ENCODE data around the gene ITGA4.
A peak's percentile ranks its signal among the peaks of the same experiment; 100 is the strongest.

ITGA4 gene
- total RNA-seq = 48.4 to 1,505 (median 526) reads per million in 9 experiments

DNA sequence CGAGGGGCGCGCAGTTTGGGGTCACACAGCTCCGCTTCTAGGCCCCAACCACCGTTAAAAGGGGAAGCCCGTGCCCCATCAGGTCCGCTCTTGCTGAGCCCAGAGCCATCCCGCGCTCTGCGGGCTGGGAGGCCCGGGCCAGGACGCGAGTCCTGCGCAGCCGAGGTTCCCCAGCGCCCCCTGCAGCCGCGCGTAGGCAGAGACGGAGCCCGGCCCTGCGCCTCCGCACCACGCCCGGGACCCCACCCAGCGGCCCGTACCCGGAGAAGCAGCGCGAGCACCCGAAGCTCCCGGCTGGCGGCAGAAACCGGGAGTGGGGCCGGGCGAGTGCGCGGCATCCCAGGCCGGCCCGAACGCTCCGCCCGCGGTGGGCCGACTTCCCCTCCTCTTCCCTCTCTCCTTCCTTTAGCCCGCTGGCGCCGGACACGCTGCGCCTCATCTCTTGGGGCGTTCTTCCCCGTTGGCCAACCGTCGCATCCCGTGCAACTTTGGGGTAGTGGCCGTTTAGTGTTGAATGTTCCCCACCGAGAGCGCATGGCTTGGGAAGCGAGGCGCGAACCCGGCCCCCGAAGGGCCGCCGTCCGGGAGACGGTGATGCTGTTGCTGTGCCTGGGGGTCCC, at the start of gene ITGA4:
ITGA4 (plus strand) TSS at position 266 of the 620 bp plus-strand sequence; CDS start at position 535, 269 bp downstream.
- Mint-ChIP-seq H3K36me3 (ENCODE audit: insufficient read depth) (peaks cover 64% of the 10 kb centered on the region), H3K9me3 (no peaks in the 10 kb centered on the region), H3K4me3 (peak within 1 kb of the TSS; percentile 93 to 97), H3K27ac (peak within 1 kb of the TSS; percentile 97 to 98), H3K27me3 (no peaks in the 10 kb centered on the region), H3K4me1 (ENCODE audit: low read depth in 2 of 2) (peaks cover 39 to 48% of the 10 kb centered on the region in 2 donors)
- DNase-seq (peak; percentile 81 to 83 (median 82)), ATAC-seq (replicated peaks) (peak; percentile 77)

DNA sequence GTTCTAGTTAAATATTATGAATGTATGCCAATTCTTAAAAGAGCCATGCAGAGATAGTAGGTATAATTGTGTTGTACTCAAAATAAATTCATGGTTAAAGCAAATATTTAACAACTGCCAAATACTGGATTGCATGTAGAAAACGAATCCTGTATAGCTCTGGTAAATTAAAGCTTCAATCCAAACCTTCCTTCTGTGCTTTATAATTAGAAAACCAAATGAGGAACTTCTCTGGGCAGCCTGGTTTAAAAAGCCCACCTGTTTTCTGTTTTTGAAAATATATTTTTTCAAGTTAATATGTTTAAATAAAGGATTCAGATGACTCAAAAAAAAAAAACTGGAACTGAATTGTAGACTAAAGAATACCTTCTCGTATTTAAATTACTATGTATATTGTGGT, 48.3 kb upstream of the ITGA4 start:
- no peaks in the 10 kb centered on the region for H3K27me3 Mint-ChIP-seq
- no peaks in the 10 kb centered on the region for H3K36me3 Mint-ChIP-seq (ENCODE audit: insufficient read depth)
- H3K4me1 Mint-ChIP-seq (ENCODE audit: low read depth in 2 of 2) = peaks cover 2 to 11% of the 10 kb centered on the region in 2 donors
- DNase-seq = no peak
- no peak overlapping the region for H3K27ac Mint-ChIP-seq
- ATAC-seq (replicated peaks) = no peak
- H3K4me3 Mint-ChIP-seq = no peak overlapping the region
- H3K9me3 Mint-ChIP-seq = peaks cover 0 to 19% of the 10 kb centered on the region in 2 donors

DNA sequence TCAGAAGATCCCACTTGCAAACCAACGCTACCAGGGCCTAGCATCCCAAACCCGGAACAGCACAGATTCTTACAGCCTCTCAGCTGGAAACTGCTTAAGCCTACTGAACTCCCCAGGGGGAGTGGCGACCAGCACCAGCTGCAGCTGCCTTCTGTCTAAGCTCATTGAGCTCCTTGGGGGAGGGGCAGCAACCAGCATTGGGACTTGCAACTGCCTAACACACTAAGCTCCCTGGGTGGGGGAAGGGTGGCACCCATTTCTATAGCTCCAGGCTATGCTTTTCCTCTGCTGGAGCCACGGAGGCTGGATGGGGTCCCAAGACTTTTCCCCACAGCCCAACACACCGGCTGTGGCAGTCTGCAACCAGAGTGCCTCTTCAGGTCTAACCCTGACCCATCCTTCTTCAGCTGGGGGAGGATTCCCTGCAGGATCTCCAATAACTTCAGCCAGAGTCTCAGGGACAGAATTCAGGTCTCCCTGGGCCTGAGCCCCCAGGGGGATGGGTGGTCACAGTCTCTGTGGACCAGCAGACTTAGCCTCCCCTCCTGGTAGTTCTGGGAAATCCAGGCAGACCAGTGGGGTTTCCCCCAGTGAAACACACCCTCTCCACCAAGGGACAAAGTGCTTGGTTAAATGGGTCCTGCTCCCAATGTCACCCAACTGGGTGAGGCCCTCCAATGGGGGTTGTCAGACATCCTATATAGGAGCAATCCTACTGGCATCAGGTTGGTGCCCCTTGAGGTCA, 45.9 kb upstream of the ITGA4 start:
- H3K27ac Mint-ChIP-seq = no peak overlapping the region
- peaks cover 2 to 11% of the 10 kb centered on the region in 2 donors for H3K4me1 Mint-ChIP-seq (ENCODE audit: low read depth in 2 of 2)
- H3K27me3 Mint-ChIP-seq = no peaks in the 10 kb centered on the region
- H3K4me3 Mint-ChIP-seq = no peak overlapping the region
- H3K9me3 Mint-ChIP-seq = peaks cover 2 to 30% of the 10 kb centered on the region in 2 donors
- DNase-seq = no peak
- no peak for ATAC-seq (replicated peaks)
- no peaks in the 10 kb centered on the region for H3K36me3 Mint-ChIP-seq (ENCODE audit: insufficient read depth)

DNA sequence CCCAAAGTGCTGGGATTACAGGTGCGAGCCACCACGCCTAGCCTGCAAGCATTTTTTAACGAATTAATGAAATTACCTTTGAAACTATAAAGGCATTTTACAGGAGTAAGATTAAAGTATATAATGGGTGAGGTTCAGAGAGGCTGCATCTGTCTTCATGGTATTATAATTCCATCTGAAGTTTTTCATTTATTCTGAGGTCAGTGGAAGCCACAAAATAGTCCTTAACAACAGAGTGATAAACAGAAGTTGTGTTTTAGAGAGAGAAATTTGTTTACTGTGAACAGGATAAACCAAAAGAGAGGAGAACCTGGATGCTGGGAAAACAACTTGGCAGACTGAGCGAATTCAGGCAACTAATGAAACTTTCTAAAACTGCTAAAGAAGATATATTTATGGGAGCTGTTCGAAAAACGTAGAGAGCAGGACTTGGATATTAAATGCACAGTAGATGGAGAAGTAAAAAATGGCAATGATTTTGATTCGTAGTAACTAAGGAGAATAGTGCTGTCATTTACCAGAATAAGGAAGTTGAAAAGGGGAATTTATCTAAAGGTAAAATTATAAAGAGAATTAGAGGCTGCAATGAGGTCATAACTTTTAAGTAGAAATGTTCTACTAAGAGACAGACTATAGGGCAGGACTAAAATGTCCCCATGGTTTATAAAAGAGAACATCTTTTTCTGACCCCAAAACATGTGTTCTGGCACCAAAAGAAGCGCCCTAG, 37.9 kb upstream of the ITGA4 start:
- Mint-ChIP-seq H3K27ac (peak overlapping the region in 1 of 2 donors; percentile 3), H3K9me3 (peaks cover 2 to 9% of the 10 kb centered on the region in 2 donors), H3K4me3 (no peak overlapping the region), H3K36me3 (ENCODE audit: insufficient read depth) (no peaks in the 10 kb centered on the region), H3K27me3 (no peaks in the 10 kb centered on the region), H3K4me1 (ENCODE audit: low read depth in 2 of 2) (peaks cover 7 to 9% of the 10 kb centered on the region in 2 donors)
- DNase-seq = no peak
- ATAC-seq (replicated peaks) = peak; percentile 51

DNA sequence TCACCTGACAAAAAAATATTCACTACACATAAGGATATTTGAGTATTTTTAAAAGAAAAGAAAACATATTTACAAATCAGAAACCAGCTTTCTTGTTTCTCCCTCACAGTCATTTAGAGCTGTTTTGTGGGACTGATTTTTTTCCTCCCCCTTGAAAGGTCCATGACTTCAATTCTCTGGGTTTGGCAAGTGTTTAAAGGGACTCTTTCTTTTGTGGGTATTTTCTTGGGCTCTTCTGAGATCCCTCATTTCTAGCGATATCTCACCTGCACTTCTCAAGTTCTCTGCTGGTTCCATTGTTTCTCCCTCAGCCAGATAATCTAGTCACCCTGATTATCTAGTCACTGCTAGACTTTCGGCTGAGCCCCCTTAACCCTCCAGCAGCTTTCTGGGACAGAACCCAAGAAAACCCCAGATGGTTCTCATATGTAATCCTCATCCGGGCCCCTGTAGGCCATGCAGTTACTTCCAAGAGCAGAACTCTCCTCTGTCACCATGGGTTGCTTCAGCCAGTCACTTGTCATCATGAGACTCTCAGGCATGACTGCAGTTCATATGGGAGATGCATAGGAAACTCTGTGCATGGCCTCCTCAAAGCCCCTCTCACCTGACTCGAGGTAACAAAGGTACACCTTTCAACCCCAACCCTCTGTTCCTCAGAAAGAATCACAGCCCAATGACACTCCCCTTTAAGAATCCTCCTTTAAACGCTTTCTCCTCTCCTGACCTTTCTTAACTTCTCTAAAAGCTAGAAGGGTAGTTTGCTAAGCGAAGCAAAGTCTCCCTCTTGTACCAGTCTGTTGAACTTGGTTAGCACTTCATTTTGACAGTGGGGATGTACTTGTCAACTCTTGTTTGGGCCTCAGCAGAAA, 36.7 kb upstream of the ITGA4 start:
- Mint-ChIP-seq H3K4me1 (ENCODE audit: low read depth in 2 of 2) (peaks cover 7 to 9% of the 10 kb centered on the region in 2 donors), H3K4me3 (no peak overlapping the region), H3K27me3 (no peaks in the 10 kb centered on the region), H3K9me3 (peaks cover 0 to 1% of the 10 kb centered on the region in 2 donors), H3K36me3 (ENCODE audit: insufficient read depth) (no peaks in the 10 kb centered on the region), H3K27ac (peak overlapping the region; percentile 36 to 86)
- ATAC-seq (replicated peaks) (no peak), DNase-seq (no peak)

DNA sequence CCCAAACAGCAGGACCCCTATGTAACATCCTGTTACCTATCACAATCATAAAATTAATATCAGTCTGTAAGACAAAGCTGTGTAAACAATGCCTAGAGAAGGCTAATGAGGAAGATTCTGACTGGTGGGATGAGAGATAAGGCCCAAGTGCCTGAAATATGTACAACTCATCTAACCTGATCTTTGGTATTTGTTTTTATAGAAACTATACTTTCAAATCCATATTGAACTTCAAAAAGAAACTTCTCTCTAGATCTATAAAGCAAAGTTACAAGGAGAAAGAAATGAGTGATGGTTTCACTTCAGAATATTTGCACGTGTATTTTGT, 36.1 kb upstream of the ITGA4 start:
- ATAC-seq (replicated peaks) (no peak), DNase-seq (no peak)
- peak overlapping the region in 1 of 2 donors; percentile 8 for H3K4me3 Mint-ChIP-seq
- H3K4me1 Mint-ChIP-seq (ENCODE audit: low read depth in 2 of 2) = peaks cover 7 to 9% of the 10 kb centered on the region in 2 donors
- H3K27ac Mint-ChIP-seq = peak overlapping the region; percentile 36 to 86
- no peaks in the 10 kb centered on the region for H3K36me3 Mint-ChIP-seq (ENCODE audit: insufficient read depth)
- H3K9me3 Mint-ChIP-seq = no peaks in the 10 kb centered on the region
- H3K27me3 Mint-ChIP-seq = no peaks in the 10 kb centered on the region

DNA sequence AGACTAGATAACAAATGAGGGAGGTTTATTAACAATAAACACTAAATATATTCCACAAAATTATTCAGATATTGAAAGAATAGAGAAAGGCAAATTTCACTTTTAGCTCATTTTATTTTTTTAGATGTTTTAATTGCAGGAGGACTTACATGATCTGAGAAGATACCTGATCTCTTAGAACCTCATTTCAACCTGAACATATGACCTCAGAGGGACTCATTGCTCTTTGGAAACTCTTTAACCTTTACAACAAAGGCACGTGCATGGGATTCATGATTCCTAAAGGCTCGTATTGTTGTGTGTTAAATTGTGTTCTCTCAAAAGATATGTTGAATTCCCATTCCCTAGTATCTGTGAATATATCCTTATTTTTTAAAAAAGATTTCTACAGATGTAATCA, 35.7 kb upstream of the ITGA4 start:
- H3K27me3 Mint-ChIP-seq = no peaks in the 10 kb centered on the region
- peak overlapping the region in 1 of 2 donors; percentile 86 for H3K27ac Mint-ChIP-seq
- DNase-seq (no peak), ATAC-seq (replicated peaks) (no peak)
- H3K4me1 Mint-ChIP-seq (ENCODE audit: low read depth in 2 of 2) = peaks cover 7 to 9% of the 10 kb centered on the region in 2 donors
- H3K9me3 Mint-ChIP-seq = no peaks in the 10 kb centered on the region
- H3K4me3 Mint-ChIP-seq = peak overlapping the region in 1 of 2 donors; percentile 8
- no peaks in the 10 kb centered on the region for H3K36me3 Mint-ChIP-seq (ENCODE audit: insufficient read depth)

DNA sequence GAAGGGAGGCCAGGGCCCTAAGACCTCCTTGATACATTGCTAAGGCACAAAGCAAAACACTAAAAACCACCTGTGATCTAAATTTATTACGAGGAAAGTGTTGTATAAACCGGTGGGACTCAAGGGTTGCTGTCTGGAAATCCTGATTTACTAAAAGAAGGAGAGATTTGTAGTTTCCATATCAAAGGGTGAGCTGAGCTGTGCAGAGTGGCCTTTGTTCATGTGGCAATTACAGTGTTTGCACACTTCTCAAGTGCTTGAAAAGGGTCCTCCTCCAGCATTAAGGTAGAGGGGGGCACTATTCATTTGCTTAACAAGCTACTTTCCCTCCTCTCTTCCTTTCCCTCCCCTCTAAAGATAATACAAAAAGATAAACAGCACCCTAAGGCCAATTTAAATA, 30.5 kb upstream of the ITGA4 start:
- peaks cover 8 to 11% of the 10 kb centered on the region in 2 donors for H3K4me1 Mint-ChIP-seq (ENCODE audit: low read depth in 2 of 2)
- no peak for DNase-seq
- ATAC-seq (replicated peaks) = no peak
- H3K27me3 Mint-ChIP-seq = no peaks in the 10 kb centered on the region
- H3K27ac Mint-ChIP-seq = no peak overlapping the region
- peaks cover 7% of the 10 kb centered on the region for H3K36me3 Mint-ChIP-seq (ENCODE audit: insufficient read depth)
- no peak overlapping the region for H3K4me3 Mint-ChIP-seq
- no peaks in the 10 kb centered on the region for H3K9me3 Mint-ChIP-seq

DNA sequence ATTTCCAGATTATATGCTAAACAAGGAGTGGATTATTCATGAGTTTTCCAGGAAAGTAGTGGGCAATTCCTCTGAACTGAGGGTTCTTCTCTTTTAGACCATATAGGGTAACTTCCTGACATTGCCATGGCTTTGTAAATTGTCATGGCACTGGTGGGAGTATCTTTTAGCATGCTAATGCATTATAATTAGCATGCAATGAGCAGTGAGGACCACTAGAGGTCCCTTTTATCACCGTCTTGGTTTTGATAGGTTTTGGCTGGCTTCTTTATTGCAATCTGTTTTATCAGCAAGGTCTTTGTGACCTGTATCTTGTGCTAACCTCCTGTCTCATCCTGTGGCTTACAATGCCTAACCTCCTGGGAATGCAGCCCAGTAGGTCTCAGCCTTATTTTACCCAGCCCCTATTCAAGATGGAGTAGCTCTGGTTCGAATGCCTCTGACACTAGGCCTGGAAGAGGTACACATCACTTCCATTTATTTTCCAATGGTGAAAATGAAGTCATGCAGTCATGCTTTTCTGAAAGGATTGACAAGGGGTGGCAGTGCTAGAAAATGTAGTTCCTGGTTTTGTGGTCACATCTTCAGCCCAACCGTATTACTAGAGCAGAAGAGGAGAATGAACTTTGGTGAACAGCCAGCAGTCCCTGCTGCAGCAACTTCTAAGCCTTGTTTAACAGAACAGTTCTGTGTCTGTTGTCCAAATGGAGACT, 26.6 kb upstream of the ITGA4 start:
- ATAC-seq (replicated peaks) = peak; percentile 89
- peak; percentile 26 to 37 (median 33) for DNase-seq
- H3K36me3 Mint-ChIP-seq (ENCODE audit: insufficient read depth) = peaks cover 7% of the 10 kb centered on the region
- no peaks in the 10 kb centered on the region for H3K9me3 Mint-ChIP-seq
- peaks cover 8 to 16% of the 10 kb centered on the region in 2 donors for H3K4me1 Mint-ChIP-seq (ENCODE audit: low read depth in 2 of 2)
- H3K27me3 Mint-ChIP-seq = no peaks in the 10 kb centered on the region
- peak overlapping the region; percentile 46 to 63 for H3K27ac Mint-ChIP-seq
- no peak overlapping the region for H3K4me3 Mint-ChIP-seq

DNA sequence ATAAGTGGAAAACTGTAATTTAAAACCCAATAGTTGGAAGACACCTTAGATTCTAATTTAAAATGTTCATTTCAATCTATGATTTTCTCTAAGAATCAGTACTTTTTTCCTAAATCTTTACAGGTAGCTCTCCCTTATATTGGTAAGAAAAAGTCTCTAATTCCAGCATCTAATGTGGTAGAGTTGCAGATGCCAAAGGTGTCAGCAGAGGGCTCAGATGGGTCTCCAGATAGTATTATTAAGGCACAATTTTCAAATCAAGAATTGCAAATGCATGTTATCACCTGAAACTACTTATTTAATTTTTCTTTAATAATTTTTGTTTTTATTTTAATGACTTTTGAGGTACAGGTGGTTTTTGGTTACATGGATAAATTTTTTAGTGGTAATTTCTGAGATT, 25.5 kb upstream of the ITGA4 start:
- no peaks in the 10 kb centered on the region for H3K27me3 Mint-ChIP-seq
- H3K27ac Mint-ChIP-seq = no peak overlapping the region
- ATAC-seq (replicated peaks) (no peak), DNase-seq (no peak)
- peaks cover 8 to 16% of the 10 kb centered on the region in 2 donors for H3K4me1 Mint-ChIP-seq (ENCODE audit: low read depth in 2 of 2)
- no peaks in the 10 kb centered on the region for H3K9me3 Mint-ChIP-seq
- H3K4me3 Mint-ChIP-seq = no peak overlapping the region
- H3K36me3 Mint-ChIP-seq (ENCODE audit: insufficient read depth) = peaks cover 7% of the 10 kb centered on the region

DNA sequence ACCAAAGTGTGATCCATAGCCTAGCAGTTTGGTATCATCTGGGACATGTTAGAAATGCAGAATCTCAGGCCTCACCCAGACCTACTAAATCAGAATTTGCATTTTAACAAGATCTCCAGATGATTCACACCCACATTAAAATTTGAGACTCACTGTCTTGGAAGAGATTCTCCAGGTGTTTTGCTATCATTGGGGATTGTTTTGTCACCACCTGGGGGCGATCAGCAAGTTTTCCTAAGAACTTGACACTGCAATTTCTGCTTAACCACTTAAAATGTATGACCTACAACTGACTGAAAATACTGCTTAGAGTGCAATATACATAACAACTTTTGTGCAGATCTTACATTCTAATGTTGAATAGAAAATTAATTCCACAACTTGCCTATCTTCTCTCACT, 18.9 kb upstream of the ITGA4 start:
- DNase-seq (no peak), ATAC-seq (replicated peaks) (peak; percentile 51)
- no peak overlapping the region for H3K4me3 Mint-ChIP-seq
- peaks cover 3 to 5% of the 10 kb centered on the region in 2 donors for H3K4me1 Mint-ChIP-seq (ENCODE audit: low read depth in 2 of 2)
- peak overlapping the region in 1 of 2 donors; percentile 71 for H3K27ac Mint-ChIP-seq
- H3K36me3 Mint-ChIP-seq (ENCODE audit: insufficient read depth) = no peaks in the 10 kb centered on the region
- no peaks in the 10 kb centered on the region for H3K9me3 Mint-ChIP-seq
- H3K27me3 Mint-ChIP-seq = no peaks in the 10 kb centered on the region

DNA sequence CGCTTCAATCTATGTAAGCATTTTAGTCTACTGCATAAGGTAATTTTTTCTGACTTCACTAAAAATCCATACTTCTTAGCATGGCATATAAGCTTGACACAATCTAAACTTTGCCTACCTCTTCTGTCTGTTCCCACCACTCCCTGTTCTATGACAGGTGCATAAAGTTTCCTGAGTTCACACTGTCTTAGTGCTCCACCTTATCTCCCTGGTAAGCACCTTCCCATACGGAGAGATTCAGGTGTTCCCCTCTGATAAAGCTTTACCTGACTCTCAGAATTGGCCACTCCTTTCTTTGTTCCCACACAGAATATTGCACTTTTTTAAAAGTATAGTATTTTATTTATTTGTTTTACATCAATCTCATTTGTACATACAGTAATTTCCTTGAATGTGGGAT, 16.8 kb upstream of the ITGA4 start:
- Mint-ChIP-seq H3K27ac (no peak overlapping the region), H3K9me3 (no peaks in the 10 kb centered on the region), H3K4me3 (no peak overlapping the region), H3K4me1 (ENCODE audit: low read depth in 2 of 2) (peaks cover 6 to 16% of the 10 kb centered on the region in 2 donors), H3K36me3 (ENCODE audit: insufficient read depth) (no peaks in the 10 kb centered on the region), H3K27me3 (no peaks in the 10 kb centered on the region)
- DNase-seq (no peak), ATAC-seq (replicated peaks) (no peak)
